ENCODE data around the gene CD248. TPM values are rescaled to one million over a fixed set of nuclear protein-coding genes. Genes with fewer than 3 reads are reported as not detected.

The CD248 gene
- total and polyA plus RNA-seq, 2 donors (not counting 1 experiment from before 2014, with no cell fraction given): 0.40 to 0.96 TPM

- H3K4me3 ChIP-seq (ENCODE audit: control extremely low read depth in 1 of 5, extremely low read depth in 1 of 5, insufficient read depth in 1 of 5, low read depth in 2 of 5, low read length in 4 of 5): no peak overlapping the region
- DNase-seq (no peak), ATAC-seq (ENCODE audit: low read depth) (no peak)
- peaks cover 0 to 5% (median 0%) of the 10 kb centered on the region in 3 donors for H3K9me3 ChIP-seq (ENCODE audit: control extremely low read depth in 1 of 3, control insufficient read depth in 2 of 3, insufficient read depth in 1 of 3, low read length in 2 of 3)
- Mint-ChIP-seq H3K27me3 (no peaks in the 10 kb centered on the region), H3K4me1 (peaks cover 2% of the 10 kb centered on the region), H3K4me3 (no peak overlapping the region), H3K9me3 (ENCODE audit: insufficient read depth) (no peaks in the 10 kb centered on the region), H3K27ac (no peak overlapping the region)
- H3K9ac ChIP-seq (ENCODE audit: low read length): no peak overlapping the region
- CTCF ChIA-PET: interaction anchor here (0.6 to 3.9 kb wide), 5 partner anchors 9 to 84 kb away, joined by 3 to 25 read pairs (median 4); no protein-coding TSS in a partner anchor
- intact Hi-C loops (cut with micrococcal nuclease): no loop called here
- no peaks in the 10 kb centered on the region for H4K20me1 ChIP-seq (ENCODE audit: control insufficient read depth, insufficient read depth, low read length, poor library complexity, severe bottlenecking)
- H3K27me3 ChIP-seq (replicated peaks in 1 of 4; ENCODE audit: control extremely low read depth in 1 of 4, control insufficient read depth in 3 of 4, insufficient read depth in 4 of 4, low read length in 3 of 4): no peaks in the 10 kb centered on the region
- TF ChIP-seq EZH2 (IDR thresholded peaks at IDR 0.05; ENCODE audit: borderline replicate concordance, insufficient read depth, low read depth, low read length, poor library complexity, severe bottlenecking): no peak
- TF ChIP-seq CTCF (IDR thresholded peaks at IDR 0.05): no peak
- no peaks in the 10 kb centered on the region for H3K79me2 ChIP-seq (ENCODE audit: control insufficient read depth, insufficient read depth, low read length)
- WGBS (ENCODE audit: insufficient coverage): 92% methylated on average over 13 of the region's 14 CpGs
- POLR2A ChIA-PET: no interaction called here
- H3K27ac ChIP-seq (ENCODE audit: low read length in 2 of 2): no peak overlapping the region
- no peaks in the 10 kb centered on the region for H3K36me3 ChIP-seq (replicated peaks in 1 of 2; ENCODE audit: control extremely low read depth in 1 of 2, control insufficient read depth in 1 of 2, extremely low read depth in 1 of 2, insufficient read depth in 2 of 2, low read length in 1 of 2)
- H3K4me2 ChIP-seq (replicated peaks; ENCODE audit: low read depth, low read length, poor library complexity, severe bottlenecking): no peak overlapping the region
- peaks cover 2 to 3% of the 10 kb centered on the region in 2 donors for H3K4me1 ChIP-seq (ENCODE audit: control insufficient read depth in 2 of 2, insufficient read depth in 2 of 2, low read length in 2 of 2)
- H2AFZ ChIP-seq (ENCODE audit: insufficient read depth, low read depth, low read length, poor library complexity, severe bottlenecking): no peak overlapping the region
These were observed 49.1 kb upstream of the CD248 start for GRCh38 chr11:66365711-66366619.

- ChIA-PET POLR2A (no interaction called here), CTCF (interaction anchor here (1.3 to 3.9 kb wide), 2 partner anchors 12 to 20 kb away, joined by 4 to 25 read pairs; no protein-coding TSS in a partner anchor)
- Histone ChIP-seq H3K4me3 (ENCODE audit: control extremely low read depth in 1 of 5, extremely low read depth in 1 of 5, insufficient read depth in 1 of 5, low read depth in 2 of 5, low read length in 4 of 5) (no peak overlapping the region), H3K4me1 (ENCODE audit: control insufficient read depth in 2 of 2, insufficient read depth in 2 of 2, low read length in 2 of 2) (no peaks in the 10 kb centered on the region), H3K36me3 (replicated peaks in 1 of 2; ENCODE audit: control extremely low read depth in 1 of 2, control insufficient read depth in 1 of 2, extremely low read depth in 1 of 2, insufficient read depth in 2 of 2, low read length in 1 of 2) (no peaks in the 10 kb centered on the region), H3K79me2 (ENCODE audit: control insufficient read depth, insufficient read depth, low read length) (no peaks in the 10 kb centered on the region), H2AFZ (ENCODE audit: insufficient read depth, low read depth, low read length, poor library complexity, severe bottlenecking) (no peak overlapping the region), H3K9me3 (ENCODE audit: control extremely low read depth in 1 of 3, control insufficient read depth in 2 of 3, insufficient read depth in 1 of 3, low read length in 2 of 3) (no peaks in the 10 kb centered on the region), H4K20me1 (ENCODE audit: control insufficient read depth, insufficient read depth, low read length, poor library complexity, severe bottlenecking) (no peaks in the 10 kb centered on the region), H3K27ac (ENCODE audit: low read length in 2 of 2) (no peak overlapping the region), H3K4me2 (replicated peaks; ENCODE audit: low read depth, low read length, poor library complexity, severe bottlenecking) (no peak overlapping the region), H3K9ac (ENCODE audit: low read length) (no peak overlapping the region), H3K27me3 (replicated peaks in 1 of 4; ENCODE audit: control extremely low read depth in 1 of 4, control insufficient read depth in 3 of 4, insufficient read depth in 4 of 4, low read length in 3 of 4) (no peaks in the 10 kb centered on the region)
- WGBS (ENCODE audit: insufficient coverage): 96% methylated on average over 4 of the region's 6 CpGs
- no peak overlapping the region for H3K4me3 Mint-ChIP-seq
- no peak for TF ChIP-seq CTCF (IDR thresholded peaks at IDR 0.05)
- TF ChIP-seq EZH2 (IDR thresholded peaks at IDR 0.05; ENCODE audit: borderline replicate concordance, insufficient read depth, low read depth, low read length, poor library complexity, severe bottlenecking): no peak
- no peak overlapping the region for H3K27ac Mint-ChIP-seq
- no peaks in the 10 kb centered on the region for H3K4me1 Mint-ChIP-seq
- no peaks in the 10 kb centered on the region for H3K9me3 Mint-ChIP-seq (ENCODE audit: insufficient read depth)
- ATAC-seq (ENCODE audit: low read depth) (no peak), DNase-seq (no peak)
- intact Hi-C loops (cut with micrococcal nuclease): no loop called here
- H3K27me3 Mint-ChIP-seq: no peaks in the 10 kb centered on the region
These were observed 48.3 kb upstream of the CD248 start for GRCh38 chr11:66365166-66365565.
